ENCODE measurements around the gene ANP32A.

ANP32A gene

DNA sequence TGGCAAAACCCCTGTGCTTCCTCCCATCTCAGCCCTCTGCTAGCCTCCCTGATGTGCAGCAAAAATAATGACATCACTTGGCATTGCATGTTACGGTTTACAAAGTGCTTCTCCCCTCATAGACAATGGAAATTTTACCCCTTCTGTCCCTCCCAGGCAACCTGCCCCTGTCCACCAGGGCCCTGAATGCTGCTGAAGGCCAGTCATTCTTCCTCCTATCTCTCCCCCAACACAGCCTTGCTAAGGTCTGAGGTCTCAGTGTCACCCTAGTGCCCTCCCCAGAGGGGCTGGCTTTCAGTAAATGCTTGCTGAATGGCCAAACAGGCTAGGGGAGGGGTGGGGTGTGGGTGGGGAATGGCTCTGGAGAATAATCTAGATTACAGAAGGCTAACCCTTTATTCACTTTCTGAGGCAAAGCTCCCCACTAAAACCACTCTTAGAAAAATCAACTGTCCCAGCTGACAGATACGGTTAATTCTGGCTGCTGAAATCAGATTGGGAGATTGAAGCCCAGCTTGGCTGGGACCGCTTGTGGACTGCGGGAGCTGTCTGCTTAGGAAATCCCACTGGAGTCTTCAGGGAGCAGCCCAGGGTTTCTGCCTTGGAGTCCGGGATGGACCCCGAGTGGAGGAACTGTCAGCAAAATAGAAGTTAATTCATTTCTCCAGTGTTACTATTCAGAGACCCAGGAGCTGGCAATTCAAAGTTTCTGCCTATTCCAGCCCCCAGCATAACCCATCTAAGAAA lies 22.9 kb downstream of the ANP32A start:
- no peak for DNase-seq

DNA sequence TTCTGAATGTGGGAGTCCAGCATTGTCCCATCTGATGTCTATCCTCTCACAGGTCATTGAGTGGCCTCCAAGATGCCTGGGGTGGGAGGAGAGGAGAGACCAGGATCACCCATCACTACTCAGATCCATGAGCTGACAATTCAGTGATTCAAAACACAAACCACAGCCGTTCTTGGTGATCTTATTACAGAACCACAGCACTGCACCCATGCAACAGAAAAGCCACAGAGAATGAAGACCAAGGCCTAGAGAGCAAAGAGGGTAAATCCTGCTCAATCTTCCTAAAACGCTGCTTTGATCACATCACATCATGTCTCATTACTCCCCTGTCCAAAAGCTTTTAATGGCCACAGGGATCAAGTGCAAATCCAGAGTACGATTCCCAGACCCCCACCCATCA lies 23.5 kb downstream of the ANP32A start:
- no peak for DNase-seq

DNA sequence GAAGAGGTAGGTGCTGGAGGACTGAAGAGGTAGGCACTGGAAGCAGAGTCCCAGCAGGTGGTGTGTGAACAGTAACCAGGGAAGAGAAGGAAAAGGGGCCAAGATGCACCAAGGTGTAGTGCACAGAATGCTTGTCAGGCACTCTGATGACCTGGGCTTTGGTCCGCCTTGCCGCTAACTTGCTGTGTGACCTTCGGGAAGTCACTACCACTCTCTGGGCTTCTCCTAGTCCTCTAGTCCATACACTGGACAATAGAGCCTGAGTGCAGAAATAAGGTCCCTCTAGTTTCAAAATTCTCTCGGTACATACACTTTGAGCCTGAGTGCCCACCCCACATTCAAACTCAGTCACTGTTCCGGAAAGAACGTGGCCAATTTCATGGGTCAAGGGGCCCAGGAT lies 24.1 kb downstream of the ANP32A start:
- no peak for DNase-seq

DNA sequence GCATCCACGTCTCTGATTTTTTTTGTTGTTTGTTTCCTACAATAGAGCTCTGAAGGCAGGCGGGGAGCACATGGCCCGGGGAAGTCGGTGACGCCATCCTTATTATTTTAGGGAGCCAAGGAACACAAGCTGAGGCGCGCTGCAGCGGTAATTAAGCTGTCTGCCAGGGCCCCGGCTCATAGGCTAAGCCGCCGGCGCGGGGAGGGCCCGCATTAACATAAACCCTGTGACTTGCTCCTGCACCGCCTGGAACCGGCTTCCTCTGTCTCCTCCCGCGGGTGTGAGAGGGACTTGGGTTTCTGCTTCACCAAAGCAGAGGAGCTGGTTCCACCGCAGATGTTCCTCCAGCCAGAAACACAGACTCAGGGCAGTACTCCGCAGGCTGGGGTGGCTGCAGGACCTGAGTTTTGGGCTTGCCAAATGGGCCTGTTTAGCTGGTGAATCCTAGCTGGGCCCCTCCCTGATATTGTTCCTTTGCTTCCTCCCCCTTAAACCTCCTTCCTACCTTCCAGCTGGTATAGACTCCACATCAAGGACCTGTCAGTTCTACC lies 25.3 kb downstream of the ANP32A start:
- DNase-seq = no peak

DNA sequence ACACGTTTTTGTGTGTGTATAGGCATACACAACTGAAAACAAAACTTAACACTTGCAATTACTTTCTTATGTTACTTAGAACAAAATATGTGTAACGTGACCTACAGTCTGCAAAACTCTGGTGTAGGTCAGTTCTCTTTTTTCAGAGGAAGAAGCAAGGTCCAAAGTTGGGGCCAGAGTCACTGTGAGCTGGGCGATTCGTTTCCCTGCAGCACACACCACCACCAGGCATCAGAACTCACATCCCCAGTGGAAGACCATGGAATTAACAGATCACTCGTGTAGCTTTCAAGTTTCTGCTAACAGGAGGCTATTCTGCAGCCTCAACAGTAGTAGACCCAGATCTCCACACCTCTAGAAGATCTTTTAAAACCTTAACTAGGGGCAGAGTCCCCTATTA lies 25.8 kb downstream of the ANP32A start:
- no peak for DNase-seq

DNA sequence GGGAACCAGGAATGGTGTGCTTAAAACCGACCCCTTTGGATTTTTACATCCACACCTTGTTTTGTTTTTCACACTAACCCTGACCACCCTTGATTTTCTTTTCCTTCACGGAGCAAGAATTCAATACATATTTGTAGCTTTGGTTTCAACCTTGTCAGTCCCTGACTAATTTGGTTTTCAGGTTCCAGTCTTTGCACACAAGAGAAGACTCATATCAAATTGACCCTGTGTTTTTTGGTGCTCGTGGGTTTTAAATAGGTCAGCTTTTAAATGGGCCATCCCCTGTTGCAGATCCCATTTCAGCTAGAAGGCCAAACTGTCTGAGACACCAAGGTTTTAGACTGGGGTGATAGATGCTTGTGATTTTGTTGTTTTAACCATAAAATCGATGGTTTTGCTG lies 26.4 kb downstream of the ANP32A start:
- DNase-seq = no peak

DNA sequence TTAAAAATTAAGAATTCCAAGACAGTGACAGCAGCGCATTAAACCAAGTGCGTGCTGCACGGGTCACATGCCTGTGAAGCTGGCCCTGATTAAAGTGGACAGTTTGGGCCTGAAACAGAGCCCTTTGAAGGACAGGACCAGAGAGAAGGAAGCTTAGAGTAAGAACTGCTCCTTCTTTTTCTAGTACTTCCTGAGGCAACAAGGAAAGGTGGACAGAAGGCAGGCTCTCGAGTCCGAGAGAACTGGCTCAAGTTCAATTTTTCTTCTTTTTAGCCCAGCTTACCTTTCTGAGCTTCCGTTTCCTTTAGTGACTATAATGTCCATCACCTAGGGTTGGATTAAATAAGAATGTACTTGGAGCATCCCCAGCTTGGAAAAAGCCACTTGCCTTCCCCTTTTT lies 26.9 kb downstream of the ANP32A start:
- DNase-seq = no peak

DNA sequence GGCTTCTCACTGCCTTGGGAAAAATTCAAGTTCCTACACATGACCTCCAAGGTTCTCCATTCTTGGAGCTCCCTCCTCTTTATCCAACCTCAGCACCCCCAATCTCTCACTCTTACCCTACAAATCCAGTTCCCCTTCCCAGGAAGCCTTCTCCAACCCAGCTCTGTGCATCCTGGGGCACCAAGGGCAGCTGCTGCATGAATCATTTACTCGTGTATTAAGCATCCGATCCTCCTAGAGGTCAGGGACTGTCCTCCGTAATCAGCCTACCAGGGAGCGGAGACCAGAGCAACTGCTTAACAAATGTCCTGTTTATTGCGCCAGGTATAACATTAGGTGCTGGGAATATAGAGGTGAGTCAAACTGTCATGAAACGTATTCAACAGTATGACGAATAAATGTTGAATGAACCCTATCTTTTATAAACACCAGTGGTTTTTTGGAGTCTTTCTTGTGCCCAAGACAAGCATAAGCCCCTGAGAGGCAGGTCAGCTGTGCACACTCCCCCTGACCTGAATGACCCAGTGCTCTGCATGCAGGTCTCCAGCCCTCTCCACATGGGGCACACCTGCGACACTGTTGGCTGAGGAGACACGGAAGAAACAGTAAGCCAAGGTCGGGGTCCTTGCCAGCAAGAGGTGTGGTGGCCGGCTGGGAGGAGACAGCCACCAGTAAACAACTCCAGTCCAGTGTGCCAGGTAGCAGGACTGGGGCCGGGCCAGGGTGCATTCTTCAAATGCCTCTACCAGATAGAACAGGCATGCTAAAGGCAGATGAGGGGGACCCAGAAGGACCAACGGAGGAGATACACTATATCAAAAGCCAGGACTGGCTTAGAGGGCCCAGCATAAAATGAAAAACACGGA lies 27.6 kb downstream of the ANP32A start:
- DNase-seq = no peak

DNA sequence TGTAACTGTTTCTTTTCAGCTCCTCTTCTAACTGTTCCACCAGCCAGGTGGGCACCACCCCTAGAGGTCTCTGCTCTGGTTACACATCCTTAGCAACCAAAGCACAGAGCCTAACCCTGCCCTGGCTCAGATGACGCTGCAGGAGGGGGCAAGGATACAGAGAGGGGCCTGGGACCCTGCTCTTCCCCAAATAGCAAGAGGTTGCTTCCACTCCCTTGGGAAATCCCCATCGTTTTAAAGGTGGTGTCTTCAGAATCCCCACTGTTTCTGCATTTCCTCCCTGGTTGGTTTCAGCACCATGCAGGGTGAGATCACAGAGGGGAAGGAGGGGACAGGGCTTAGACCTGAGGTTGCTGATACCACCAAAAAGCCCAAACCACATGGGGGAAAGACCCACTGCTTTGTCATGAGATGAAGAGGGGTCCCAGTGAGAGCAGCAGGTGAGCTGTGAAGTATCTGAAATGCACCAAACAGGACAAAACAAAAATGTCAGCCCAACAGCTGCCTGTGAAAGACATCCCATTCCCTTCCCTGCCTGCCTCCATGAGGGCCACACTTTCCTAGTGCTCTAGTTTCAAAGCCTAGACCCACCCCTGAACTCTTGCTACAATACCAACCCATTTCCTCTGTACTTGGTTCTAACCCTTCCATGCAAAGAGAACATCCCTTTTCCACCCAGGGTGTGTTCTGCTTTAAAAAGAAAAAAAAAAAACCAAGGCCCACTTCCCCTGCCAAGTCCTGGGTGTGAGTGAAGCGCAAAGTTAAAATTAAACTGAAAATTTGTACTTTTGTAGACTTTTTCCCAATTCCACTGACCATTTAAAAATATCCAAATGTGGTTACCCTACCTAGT lies 29.0 kb downstream of the ANP32A start:
- no peak for DNase-seq

DNA sequence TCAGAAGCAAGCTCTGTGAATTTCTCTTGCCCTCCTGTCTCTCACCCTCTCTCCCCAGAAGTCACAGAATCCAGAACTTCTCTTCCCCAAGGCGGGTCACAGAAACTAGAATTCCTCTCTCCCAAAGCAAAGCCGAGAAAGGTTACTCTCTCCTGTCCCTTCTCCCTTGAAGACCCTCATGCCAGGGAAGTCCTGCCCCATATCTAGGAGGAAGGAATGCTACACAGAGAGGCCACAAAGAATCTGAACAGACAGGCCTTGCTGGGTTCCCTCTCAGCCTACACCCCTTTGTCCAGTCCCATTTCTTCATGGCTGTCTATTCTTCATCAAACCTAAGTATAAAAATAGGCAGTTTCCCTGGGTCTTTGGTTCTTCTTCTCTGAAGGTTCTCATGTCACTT lies 29.8 kb downstream of the ANP32A start:
- DNase-seq = no peak

DNA sequence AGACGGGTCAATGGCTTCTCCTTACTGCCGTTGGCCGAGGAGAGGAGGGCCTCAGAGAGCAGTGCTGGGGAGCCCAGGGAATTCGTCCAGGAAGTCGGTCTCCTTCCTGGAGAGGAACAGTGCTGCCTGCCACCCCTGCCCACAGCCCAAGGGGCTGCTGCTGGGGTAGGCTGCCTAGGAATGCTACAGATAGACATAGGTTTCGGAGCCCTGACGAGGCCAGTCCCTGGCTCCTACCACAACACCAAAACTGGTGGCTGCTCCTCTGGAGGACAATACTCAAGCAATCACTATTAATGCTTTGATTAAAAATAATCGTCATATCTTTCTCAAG lies 30.5 kb downstream of the ANP32A start:
- no peak for DNase-seq

DNA sequence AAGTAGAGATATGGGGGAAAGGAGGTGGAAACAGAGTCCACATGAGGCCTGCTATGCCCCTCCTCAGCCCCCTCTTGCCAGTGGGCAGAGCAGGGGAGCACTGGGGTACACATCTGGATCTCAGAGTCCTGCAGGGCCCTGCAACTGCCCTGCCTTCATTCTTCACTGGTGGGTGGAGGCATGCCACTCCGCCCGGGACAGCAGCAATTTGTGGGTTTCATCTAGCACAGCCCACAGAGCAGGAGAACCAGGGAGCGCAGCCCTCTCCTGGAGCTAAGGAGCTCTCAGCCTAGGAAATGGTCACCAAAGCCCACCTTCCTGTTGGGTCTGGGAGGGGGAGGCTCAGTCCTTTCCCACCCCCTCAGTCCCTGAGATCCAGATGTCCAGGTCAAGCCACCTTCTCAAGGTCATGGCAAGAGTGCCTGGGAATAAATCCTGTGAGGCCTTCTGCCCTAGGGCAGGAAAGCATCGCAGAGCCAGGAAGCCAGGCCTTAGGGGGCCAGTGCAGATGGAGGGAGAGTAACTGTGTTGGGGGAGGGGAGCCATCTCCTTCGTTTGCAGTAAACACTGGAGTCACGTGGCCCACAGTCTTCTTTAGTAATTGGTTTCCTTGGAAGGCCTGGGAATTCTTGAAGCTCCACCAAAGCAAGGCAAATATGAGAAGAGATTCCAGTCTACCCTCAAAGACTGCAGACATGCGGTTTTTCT lies 31.0 kb downstream of the ANP32A start:
- DNase-seq = no peak

DNA sequence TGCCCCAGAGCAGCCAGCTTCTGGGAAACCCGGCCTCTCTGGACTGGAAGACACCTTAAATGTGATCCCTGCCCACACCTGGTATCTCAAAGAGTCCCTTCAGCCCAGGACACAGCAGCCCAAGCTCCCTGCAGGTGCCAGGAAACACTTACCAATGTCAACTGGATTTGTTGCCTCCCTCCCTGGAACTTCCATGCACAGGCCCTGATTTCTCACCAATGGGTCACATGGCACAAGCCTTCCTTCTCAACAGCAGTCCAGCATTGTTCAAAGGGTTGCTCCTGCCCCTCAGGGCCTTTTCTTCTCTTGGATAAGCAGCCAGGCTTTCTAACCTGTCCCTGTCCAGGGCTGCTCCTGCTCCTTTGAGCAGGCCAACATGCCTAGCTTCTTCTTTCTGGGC lies 31.6 kb downstream of the ANP32A start:
- no peak for DNase-seq

DNA sequence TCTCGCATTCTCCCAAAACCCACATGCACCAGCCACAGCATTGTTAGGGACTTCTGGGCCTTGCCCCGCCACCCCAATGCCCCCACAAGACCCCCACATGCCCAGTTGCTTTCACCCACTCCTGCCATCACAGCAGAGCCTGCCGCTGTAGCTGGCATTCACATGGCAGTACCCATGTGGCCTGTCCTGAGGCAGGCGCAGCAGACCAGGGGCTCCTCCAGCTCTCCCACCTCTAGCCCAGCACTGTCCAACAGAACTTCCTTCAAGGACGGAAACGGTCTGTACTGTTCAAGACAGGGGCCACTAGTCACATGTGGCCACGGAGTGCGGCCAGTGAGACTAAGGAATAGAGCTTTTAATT lies 32.5 kb downstream of the ANP32A start:
- DNase-seq = no peak

DNA sequence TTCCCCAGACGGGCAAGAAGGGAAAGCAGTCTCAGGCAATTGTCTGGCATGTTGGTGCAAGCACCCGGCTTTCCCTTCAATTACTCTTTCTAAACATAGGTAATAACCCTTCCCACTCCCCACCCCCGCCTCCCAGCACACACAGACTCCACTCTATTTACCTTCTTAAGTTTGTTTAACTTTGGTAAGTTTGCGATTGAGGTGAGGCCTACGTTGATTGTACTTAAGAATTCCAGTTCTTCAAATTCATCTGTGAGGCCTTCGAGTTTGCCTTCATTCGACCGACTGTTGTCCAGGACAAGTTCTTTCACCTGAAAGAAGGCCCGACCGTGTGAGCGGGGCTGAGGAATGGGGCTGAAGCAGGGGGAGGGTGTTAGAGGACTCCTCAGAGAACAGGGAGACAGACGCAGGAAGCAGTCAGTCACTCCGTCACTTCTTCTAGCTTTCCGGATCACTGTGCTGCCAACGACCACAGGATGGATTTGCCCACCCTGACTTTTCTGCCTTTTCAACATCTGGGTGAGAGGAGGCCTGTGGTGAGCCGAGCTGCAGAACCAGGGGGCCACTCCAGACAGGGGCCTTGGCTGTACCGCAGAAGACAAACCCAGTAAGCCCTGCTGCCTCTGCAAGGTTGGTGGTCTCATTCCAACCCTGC lies 33.0 kb downstream of the ANP32A start:
- DNase-seq = no peak

DNA sequence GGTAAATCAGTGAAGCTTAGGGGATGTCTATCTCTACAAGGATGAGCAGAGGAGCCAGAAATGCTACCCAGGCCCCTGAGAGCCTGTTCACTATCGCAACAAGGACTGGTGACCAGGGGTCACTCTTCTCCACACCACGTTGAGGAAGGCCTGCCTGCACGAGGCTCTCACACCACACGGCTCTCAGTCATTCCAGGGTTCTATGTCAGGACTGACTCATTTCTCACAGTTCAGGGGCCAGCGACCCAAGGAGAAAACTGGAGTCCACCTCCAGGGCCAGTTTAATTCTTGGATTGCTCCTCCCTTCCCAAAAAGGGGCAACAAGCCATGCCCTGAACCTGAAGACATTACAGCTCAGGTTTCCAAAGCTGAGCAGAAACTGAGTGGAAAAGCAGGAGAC lies 33.9 kb downstream of the ANP32A start:
- no peak for DNase-seq

DNA sequence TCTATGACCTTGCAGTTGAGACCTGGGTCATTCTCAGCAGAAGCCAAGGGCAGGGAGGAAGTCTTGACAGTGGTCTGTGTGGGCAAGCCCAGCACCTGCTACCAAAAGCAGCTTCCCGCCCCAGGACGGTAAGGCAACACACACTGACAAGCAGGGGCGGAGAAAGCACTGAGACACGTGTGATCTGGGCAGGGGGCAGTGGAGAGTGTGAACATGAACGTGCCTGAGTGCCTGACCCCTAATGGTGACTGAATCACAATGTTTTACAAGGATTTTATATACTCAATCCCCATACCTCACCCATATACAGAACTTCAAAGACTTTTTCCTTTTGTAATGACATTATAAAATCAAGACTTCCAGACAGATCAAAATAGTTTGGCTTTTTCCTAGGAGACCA lies 35.2 kb downstream of the ANP32A start:
- DNase-seq = no peak

DNA sequence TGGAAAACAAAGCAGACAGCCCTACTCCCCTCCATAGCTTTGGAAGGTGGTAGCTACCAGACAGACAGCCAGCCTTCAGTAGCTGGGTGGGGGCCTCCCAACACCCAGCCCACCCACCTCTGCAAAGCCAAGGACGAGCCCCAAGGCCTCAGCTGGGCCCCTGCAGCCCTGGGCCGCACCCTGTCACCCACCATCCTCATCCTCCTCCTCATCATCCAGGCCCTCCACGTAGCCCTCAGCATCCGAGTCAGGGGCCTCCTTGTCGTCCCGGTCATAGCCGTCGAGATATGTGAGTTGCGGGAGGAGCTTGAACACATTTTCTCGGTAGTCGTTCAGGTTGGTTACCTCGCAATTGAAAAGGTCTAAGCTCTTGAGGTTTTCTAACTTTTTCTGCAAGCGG lies 36.5 kb downstream of the ANP32A start:
- no peak for DNase-seq

DNA sequence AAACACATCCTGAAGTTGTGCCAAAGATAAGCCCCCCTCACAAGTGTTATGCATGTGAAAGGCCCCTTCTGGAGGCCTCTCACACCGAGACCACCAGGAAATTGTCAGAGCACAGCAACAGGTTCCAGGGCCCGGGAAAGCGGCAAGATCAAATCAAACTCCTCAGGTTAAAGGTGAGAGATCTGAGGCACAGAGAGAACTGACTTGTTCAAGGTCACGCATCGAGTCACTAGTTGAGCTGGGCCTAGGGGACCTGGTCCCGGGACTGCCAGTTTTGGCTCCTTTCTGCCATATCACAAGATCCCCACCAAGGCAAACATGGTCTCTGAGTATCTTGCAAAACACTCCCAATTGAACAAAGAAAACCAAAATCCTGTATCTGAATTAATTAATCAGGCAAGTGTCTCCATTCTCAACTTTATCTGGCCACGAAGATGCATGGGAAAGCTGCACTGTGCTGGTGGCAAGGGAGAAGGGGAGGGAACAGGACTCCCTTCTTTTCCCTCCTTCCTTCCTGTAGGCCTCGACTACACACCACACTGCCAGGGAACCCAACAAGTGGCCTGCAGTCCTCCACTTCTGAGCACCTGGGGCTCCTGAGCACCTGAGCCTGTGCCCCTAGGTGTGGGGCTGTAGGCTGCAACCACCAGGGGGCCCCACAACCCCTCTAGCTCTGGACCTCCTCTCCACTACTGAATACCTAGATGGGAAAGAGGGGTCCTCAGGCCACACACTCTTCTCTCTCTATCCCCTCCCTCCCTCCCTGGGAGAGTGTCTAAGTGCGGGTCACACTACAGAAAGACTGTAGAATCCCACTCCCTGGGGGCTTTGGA lies 37.3 kb downstream of the ANP32A start:
- DNase-seq = no peak

DNA sequence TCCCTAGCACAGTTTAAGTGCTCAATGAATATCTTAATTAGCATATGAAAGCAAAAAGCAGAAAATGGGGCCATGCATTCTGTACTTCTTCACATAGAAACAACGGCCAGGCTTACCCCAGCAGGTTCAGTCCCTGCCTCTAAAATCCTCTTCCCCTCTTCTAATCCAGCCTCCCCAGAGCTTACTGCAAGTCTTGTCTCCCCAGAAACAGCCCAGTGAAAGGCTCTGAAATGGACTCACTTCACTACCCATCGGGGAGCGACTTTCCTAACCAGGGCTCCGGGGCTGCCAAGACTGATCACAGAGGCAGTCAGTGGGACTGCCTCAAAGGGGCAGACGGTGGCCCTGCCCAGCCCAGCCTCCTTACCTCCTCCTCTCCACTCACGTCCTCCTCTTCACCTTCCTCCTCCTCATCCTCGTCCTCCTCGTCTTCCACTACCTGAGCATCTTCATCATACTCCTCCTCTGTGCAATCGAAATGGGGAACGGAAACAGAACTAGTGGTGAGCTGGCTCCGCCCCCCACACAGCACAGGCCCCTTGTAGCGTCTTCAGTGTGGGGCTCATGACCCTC lies 38.0 kb downstream of the ANP32A start:
- no peak for DNase-seq

All from NCI-H1105 (cell line).